Type B pancreatic cell (in vitro differentiated cells): ENCODE results near the gene PTEN. TPM values are rescaled to one million over a fixed set of nuclear protein-coding genes. Genes with fewer than 3 reads are reported as not detected.
"Not testable (repeated sequence)": the region's sequence is repeated elsewhere in the genome, so short reads cannot be mapped to it uniquely, and the experiment has no call there.

Source experiments
- DNase-seq: peaks from one replicate; pipeline ENCODE4 v3.0.0; 2021; ENCODE audit warnings: mixed read lengths; ENCODE audit not compliant: unreplicated experiment; ENCODE audit errors: extremely low spot score
- H3K27ac Mint-ChIP-seq: 2 replicates; pipeline ENCODE4 v1.8.0; 2021; ENCODE audit warnings: mild to moderate bottlenecking, mixed read lengths
- H3K27me3 Mint-ChIP-seq: 2 replicates; pipeline ENCODE4 v1.8.0; 2021; ENCODE audit warnings: mixed read lengths
- H3K36me3 Mint-ChIP-seq: 2 replicates; pipeline ENCODE4 v1.8.0; 2021; ENCODE audit warnings: mixed read lengths
- H3K4me1 Mint-ChIP-seq: one replicate; pipeline ENCODE4 v1.8.0; 2021; ENCODE audit warnings: mixed read lengths; ENCODE audit not compliant: unreplicated experiment
- H3K4me3 Mint-ChIP-seq: 2 replicates; pipeline ENCODE4 v1.8.0; 2021; ENCODE audit warnings: mild to moderate bottlenecking, mixed read lengths
- H3K9me3 Mint-ChIP-seq: 2 replicates; pipeline ENCODE4 v1.8.0; 2021; ENCODE audit warnings: mixed read lengths
- total RNA-seq: library from RNA; stranded (reverse); gene quantifications from 2 replicates; pipeline ENCODE4 v1.2.1, GENCODE V29; 2021; ENCODE audit warnings: low replicate concordance
- TF ChIP-seq, protein P1 (sequence below): fragments of 200-600 bp; sonication (generic); conservative IDR thresholded peaks from 2 replicates; pipeline ENCODE4 v1.5.0; 2021; ENCODE audit warnings: antibody characterized with exemption, mild to moderate bottlenecking

The PTEN gene
- total RNA-seq, 1 donor from 2014 or later: 93.1 TPM

DNA sequence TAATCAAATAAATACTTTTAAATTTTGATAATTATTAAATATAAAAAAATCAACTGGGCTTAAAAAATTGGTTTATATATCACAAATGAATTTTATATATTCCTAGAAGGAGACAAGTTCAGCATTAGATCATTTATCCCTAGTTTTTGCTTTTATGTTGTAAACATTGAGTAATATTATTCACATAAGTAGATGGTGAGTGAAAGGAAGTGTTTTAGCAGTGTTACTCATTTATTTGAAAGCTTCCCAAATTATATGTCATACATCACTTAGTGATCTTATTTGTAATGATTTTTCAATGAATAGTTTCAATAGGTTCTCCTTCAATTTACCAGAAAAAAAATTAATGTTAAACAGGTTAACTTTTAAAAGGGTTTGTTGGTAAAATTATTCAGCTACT lies 15.9 kb upstream of the PTEN start:
- Mint-ChIP-seq H3K4me3 (no peak overlapping the region), H3K27me3 (no peaks in the 10 kb centered on the region), H3K27ac (no peak overlapping the region), H3K9me3 (peaks cover 5% of the 10 kb centered on the region), H3K4me1 (peaks cover 19% of the 10 kb centered on the region), H3K36me3 (no peaks in the 10 kb centered on the region)
- DNase-seq: no peak
- TF ChIP-seq, protein P1, sequence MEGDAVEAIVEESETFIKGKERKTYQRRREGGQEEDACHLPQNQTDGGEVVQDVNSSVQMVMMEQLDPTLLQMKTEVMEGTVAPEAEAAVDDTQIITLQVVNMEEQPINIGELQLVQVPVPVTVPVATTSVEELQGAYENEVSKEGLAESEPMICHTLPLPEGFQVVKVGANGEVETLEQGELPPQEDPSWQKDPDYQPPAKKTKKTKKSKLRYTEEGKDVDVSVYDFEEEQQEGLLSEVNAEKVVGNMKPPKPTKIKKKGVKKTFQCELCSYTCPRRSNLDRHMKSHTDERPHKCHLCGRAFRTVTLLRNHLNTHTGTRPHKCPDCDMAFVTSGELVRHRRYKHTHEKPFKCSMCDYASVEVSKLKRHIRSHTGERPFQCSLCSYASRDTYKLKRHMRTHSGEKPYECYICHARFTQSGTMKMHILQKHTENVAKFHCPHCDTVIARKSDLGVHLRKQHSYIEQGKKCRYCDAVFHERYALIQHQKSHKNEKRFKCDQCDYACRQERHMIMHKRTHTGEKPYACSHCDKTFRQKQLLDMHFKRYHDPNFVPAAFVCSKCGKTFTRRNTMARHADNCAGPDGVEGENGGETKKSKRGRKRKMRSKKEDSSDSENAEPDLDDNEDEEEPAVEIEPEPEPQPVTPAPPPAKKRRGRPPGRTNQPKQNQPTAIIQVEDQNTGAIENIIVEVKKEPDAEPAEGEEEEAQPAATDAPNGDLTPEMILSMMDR: no peak

DNA sequence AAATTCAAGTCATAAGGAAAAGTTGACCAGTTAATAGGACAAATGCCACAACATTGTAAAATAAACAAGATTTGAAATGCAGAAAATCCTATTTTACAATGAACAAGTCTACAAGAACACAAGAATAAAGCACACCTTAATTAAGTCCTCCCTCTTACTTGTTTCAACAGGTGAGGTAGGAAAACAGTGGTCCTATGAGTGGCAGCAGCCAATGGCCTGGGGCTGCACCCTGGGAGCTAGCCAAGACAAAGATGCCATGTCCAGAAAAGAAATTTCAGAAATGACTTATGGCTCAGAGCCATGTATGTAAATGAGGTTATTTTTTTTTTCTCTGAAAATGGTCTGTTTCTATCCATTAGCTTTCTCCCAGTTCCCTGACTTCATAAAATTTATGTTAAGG lies 14.4 kb upstream of the PTEN start:
- Mint-ChIP-seq H3K27ac (no peak overlapping the region), H3K36me3 (no peaks in the 10 kb centered on the region), H3K4me3 (no peak overlapping the region), H3K9me3 (no peaks in the 10 kb centered on the region), H3K27me3 (no peaks in the 10 kb centered on the region), H3K4me1 (peaks cover 13% of the 10 kb centered on the region)
- no peak for DNase-seq
- TF ChIP-seq, protein P1: no peak

DNA sequence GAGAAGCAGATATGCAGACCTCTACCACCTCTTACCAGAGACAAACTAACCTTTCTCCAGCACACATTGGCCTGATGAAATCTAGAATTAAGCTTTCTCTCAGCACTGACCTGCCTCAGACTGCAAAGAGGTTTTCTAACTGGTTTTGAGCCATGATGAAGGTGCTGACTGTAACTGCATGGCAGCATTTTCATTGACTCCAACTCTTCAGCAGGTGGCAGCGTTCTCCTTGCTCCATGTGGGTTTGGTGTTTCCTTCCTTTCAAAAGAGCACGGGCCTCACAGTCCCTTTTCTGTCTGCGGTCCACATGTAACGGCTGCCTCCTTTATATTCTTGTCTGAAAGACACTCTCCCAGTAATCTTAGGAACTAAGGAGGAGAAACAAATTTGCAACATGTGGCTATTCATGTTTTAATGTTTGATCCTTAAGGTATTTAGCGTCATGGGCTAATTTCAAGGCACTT lies 12.7 kb upstream of the PTEN start:
- Mint-ChIP-seq H3K4me3 (no peak overlapping the region), H3K4me1 (peaks cover 13% of the 10 kb centered on the region), H3K36me3 (no peaks in the 10 kb centered on the region), H3K27me3 (no peaks in the 10 kb centered on the region), H3K9me3 (no peaks in the 10 kb centered on the region), H3K27ac (no peak overlapping the region)
- TF ChIP-seq, protein P1: peak; percentile 70
- DNase-seq: no peak

DNA sequence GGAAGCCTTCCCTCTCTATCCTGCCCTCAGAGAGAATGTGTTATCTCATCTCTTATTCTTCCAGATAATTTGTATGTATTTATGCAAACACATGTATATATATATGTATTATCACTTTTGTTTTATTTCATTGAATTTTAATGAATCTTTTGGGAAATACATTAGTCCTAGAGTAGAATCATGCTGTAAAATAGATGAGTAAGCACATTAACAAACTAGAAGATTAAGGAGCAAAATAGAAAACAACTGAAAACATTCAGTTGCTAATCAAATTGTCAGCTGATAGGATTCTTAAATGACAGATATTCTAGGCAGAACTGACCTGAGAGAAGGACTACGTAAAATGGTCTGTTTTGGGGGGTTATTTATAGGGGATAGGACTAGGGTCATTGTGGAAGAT lies 11.3 kb upstream of the PTEN start:
- TF ChIP-seq, protein P1: no peak
- Mint-ChIP-seq H3K4me1 (peaks cover 13% of the 10 kb centered on the region), H3K27me3 (no peaks in the 10 kb centered on the region), H3K9me3 (no peaks in the 10 kb centered on the region), H3K36me3 (no peaks in the 10 kb centered on the region), H3K27ac (no peak overlapping the region), H3K4me3 (no peak overlapping the region)
- no peak for DNase-seq

DNA sequence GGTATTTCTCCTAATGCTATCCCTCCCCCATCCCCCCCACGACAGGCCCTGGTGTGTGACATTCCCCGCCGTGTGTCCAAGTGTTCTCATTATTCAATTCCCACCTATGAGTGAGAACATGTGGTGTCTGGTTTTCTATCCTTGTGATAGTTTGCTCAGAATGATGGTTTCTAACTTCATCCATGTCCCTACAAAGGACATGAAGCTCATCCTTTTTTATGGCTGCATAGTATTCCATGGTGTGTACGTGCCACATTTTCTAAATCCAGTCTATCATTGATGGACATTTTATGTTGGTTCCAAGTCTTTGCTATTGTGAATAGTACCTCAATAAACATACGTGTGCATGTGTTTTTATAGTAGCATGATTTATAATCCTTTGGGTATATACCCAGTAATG lies 8.2 kb upstream of the PTEN start:
- peaks cover 13% of the 10 kb centered on the region for H3K4me1 Mint-ChIP-seq
- not testable (repeated sequence) for H3K27ac Mint-ChIP-seq, H3K27me3 Mint-ChIP-seq, DNase-seq, H3K9me3 Mint-ChIP-seq, H3K36me3 Mint-ChIP-seq, H3K4me3 Mint-ChIP-seq

DNA sequence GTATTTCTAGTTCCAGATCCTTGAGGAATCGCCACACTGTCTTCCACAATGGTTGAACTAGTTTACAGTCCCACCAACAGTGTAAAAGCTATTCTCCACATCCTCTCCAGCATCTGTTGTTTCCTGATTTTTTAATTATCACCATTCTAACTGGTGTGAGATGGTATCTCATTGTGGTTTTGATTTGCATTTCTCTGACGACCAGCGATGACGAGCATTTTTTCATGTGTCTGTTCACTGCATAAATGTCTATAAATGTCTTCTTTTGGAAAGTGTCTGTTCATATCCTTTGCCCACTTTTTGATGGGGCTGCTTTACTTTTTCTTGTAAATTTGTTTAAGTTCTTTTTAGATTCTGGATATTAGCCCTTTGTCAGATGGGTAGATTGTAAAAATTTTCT lies 7.8 kb upstream of the PTEN start:
- H3K27me3 Mint-ChIP-seq, H3K9me3 Mint-ChIP-seq, DNase-seq, H3K27ac Mint-ChIP-seq, H3K4me3 Mint-ChIP-seq, H3K36me3 Mint-ChIP-seq: not testable (repeated sequence)
- H3K4me1 Mint-ChIP-seq: peaks cover 13% of the 10 kb centered on the region
